ENCODE data around the gene ABHD11.
"Not testable (repeated sequence)": the region's sequence is repeated elsewhere in the genome, so short reads cannot be mapped to it uniquely, and the experiment has no call there.

The ABHD11 gene, protein sequence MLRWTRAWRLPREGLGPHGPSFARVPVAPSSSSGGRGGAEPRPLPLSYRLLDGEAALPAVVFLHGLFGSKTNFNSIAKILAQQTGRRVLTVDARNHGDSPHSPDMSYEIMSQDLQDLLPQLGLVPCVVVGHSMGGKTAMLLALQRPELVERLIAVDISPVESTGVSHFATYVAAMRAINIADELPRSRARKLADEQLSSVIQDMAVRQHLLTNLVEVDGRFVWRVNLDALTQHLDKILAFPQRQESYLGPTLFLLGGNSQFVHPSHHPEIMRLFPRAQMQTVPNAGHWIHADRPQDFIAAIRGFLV

DNA sequence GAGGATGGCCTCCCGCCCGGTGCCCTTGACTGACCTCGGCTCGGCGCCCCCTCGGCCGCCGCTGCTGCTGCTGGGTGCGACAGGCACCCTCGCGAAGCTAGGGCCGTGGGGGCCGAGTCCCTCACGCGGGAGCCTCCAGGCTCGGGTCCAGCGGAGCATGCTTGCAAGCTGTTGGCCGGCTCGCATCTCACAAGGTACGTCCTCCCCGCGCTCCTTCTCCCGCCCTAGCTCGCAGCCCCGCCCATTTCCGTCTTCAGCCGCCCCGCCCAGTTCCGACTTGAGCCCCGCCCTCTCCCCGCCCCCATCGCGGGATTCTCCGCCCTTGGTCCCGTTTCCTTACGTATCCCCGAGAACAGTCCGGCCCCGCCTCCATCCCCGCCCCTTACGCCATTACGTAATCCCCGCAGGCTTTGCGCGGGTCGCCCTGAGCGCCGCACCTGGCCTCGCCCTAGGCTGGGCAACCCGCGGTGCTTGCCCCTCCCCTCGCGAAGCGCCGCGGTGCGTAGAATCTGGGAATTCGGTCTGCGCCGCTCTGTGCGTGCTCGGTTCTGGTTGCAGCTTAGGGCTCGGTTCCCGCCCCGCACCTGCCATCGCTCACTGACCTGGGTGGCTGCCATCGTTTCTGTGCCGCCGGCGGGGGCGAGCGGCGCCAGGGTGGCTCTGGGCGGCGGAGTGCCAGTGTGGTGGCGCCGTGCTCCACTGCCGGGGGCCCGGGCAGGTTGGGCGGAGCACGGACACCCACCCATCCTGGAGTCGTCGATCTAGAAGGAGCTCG is at the start of gene ABHD11:
TSS of gene ABHD11 (minus strand) at position 191 of the 775 bp plus-strand sequence. CDS start at position 159, 32 bp downstream.
- Mint-ChIP-seq H3K9me3 (peaks cover 13% of the 10 kb centered on the region), H3K36me3 (ENCODE audit: low read depth) (peaks cover 38% of the 10 kb centered on the region), H3K27me3 (peaks cover 34% of the 10 kb centered on the region), H3K4me1 (ENCODE audit: low read depth) (peaks cover 39% of the 10 kb centered on the region), H3K27ac (peak within 1 kb of the TSS; percentile 96), H3K4me3 (peak within 1 kb of the TSS; percentile 97)
- intact Hi-C loops (cut with micrococcal nuclease): loop anchor here (2.0 to 5.0 kb wide), 2 partner anchors 56 to 344 kb away; partner anchors contain the start of genes BUD23, DNAJC30 and LIMK1

DNA sequence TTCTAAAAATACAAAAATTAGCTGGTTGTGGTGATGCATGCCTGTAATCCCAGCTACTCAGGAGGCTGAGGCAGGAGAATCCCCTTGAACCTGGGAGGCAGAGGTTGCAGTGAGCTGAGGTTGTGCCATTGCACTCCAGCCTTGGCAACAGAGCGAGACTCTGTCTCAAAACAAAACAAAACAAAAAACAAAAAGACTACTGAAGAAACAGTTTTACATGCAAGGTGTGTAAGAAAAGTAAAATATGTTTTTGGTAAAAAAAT is 49.1 kb upstream of the ABHD11 start:
- H3K4me1 Mint-ChIP-seq (ENCODE audit: low read depth); intact Hi-C loops (cut with micrococcal nuclease); H3K4me3 Mint-ChIP-seq; H3K36me3 Mint-ChIP-seq (ENCODE audit: low read depth); H3K27ac Mint-ChIP-seq; H3K9me3 Mint-ChIP-seq: not testable (repeated sequence)
- peaks cover 13% of the 10 kb centered on the region for H3K27me3 Mint-ChIP-seq

DNA sequence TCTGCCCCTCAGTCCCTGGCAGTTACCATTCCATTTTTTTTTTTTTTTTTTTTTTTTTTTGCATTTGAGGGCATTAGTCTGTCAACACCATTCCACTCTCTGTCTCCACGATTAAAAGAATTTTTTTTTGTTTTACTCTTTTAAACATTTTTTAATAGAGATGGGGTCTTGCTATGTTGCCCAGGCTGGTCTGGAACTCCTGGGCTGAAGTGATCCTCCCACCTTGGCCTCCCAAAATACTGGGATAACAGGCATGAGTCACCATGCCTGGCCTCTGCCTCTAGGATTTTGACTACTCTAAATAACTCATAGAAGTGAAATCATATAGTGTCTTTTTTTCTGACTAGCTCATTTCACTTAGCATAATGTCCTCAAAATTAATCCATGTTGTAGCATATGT is 48.0 kb upstream of the ABHD11 start:
- Mint-ChIP-seq H3K4me1 (ENCODE audit: low read depth) (no peaks in the 10 kb centered on the region), H3K4me3 (no peak overlapping the region), H3K27me3 (peaks cover 14% of the 10 kb centered on the region), H3K9me3 (peaks cover 3% of the 10 kb centered on the region), H3K27ac (no peak overlapping the region), H3K36me3 (ENCODE audit: low read depth) (no peaks in the 10 kb centered on the region)
- intact Hi-C loops (cut with micrococcal nuclease): no loop called here

DNA sequence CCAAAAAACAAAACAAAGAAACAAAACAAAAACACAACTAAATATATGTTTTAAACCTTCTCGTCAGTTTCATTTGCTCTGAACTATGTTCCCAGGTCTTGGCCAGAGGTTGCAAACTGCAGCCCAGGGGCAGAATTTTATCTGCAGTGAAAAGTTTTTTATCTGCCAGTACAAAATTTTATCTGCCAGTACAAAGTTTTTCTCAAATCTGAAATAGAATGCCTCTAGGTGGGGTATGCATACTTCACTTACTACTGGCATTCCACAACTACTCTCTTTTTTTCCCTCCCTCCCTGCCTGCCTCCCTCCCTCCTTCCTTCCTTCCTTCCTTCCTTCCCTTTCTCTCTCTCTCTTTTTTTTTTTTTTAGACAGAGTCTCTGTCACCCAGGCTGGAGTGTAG is 40.9 kb upstream of the ABHD11 start:
- no peaks in the 10 kb centered on the region for H3K36me3 Mint-ChIP-seq (ENCODE audit: low read depth)
- H3K9me3 Mint-ChIP-seq: peaks cover 9% of the 10 kb centered on the region
- H3K27me3 Mint-ChIP-seq: peaks cover 37% of the 10 kb centered on the region
- no peak overlapping the region for H3K4me3 Mint-ChIP-seq
- no peak overlapping the region for H3K27ac Mint-ChIP-seq
- H3K4me1 Mint-ChIP-seq (ENCODE audit: low read depth): peaks cover 18% of the 10 kb centered on the region
- intact Hi-C loops (cut with micrococcal nuclease): no loop called here

DNA sequence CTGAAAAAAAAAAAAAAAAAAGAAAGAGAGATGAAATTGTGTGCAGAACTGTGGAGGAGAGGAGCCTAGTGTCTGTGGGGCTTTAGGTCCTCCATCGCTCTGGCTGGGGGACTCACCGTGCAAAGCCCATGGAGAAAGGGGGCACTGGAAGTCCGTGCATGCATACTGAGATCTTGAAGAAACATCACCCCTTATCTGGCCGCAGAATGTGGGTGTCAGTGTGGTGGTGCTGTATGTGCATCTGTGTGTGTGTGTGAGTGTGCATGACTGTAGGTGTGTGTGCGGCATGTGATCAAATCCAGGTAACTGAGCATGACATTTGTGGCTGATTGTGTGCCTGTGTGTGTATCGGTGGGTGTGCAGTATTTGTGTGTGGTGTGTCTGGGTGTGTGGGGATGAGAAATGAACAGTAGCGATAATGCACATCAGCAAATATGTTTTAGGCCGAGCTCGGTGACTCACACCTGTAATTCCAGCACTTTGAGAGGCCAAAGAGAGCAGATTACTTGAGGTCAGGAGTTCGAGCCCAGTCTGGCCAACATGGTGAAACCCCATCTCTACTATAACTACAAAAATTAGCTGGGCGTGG is 40.3 kb upstream of the ABHD11 start:
- Mint-ChIP-seq H3K36me3 (ENCODE audit: low read depth) (no peaks in the 10 kb centered on the region), H3K9me3 (peaks cover 9% of the 10 kb centered on the region), H3K4me1 (ENCODE audit: low read depth) (peaks cover 24% of the 10 kb centered on the region), H3K27ac (no peak overlapping the region), H3K27me3 (peaks cover 42% of the 10 kb centered on the region), H3K4me3 (no peak overlapping the region)
- intact Hi-C loops (cut with micrococcal nuclease): no loop called here

DNA sequence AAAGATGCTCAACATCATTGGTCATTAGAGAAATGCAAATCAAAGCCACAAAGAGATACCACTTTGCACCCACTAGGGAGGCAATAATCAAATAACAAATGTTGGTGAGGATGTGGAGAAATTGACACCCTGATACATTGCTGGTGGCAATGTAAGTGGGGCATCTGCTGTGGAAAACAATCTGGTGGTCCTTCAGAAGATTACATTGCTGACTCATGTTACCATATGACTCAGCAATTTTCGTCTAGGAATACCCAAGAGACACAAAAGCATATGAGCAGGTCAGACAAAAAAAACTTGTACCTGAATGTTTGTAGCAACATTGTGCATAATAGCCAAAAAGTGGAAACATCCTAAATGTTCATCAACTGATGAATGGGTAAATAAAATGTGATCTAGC is 36.3 kb upstream of the ABHD11 start:
- H3K27me3 Mint-ChIP-seq: peaks cover 59% of the 10 kb centered on the region
- H3K4me1 Mint-ChIP-seq (ENCODE audit: low read depth): peaks cover 35% of the 10 kb centered on the region
- no peak overlapping the region for H3K4me3 Mint-ChIP-seq
- no peaks in the 10 kb centered on the region for H3K36me3 Mint-ChIP-seq (ENCODE audit: low read depth)
- H3K27ac Mint-ChIP-seq: no peak overlapping the region
- no peaks in the 10 kb centered on the region for H3K9me3 Mint-ChIP-seq
- intact Hi-C loops (cut with micrococcal nuclease): no loop called here

DNA sequence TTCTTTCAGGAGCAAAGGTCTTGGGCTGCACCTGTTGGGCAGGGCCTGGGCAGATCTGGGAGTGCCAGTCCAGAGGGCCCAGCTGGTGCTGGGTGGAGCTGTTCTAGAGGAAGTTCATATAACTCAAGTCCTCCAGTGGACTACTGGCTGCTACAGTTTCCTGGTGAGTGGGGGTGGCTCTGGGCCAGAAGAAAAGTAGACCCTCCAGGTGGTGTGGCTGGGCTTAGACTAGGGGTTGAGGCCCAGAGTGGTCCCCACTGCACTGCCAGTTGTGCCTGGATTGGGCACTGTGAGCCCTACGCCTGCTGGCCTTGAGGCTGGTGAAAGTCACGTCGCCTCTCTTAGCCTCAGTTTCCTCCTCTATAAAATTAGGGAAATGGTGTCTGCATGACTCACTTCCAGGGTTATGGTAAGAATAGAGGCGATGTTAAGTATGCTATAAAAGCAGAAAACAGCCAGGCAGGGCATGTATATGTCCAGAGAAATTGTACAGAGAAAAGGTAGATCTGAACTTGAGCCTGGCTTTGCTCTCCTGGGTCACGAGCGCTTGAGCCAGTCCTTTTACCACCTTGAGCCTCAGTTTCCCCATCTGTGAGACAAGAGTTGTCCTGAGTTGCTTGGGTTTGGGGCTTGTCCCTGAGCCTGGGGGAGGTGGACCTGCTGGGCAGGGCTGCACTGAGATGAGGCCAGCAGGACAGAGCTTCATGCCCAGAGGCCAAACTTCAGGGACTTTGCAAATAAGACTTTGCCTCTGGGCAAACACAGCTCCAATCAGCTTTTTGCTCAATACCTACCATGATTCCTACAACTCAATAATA is 35.3 kb upstream of the ABHD11 start:
- no peak overlapping the region for H3K4me3 Mint-ChIP-seq

DNA sequence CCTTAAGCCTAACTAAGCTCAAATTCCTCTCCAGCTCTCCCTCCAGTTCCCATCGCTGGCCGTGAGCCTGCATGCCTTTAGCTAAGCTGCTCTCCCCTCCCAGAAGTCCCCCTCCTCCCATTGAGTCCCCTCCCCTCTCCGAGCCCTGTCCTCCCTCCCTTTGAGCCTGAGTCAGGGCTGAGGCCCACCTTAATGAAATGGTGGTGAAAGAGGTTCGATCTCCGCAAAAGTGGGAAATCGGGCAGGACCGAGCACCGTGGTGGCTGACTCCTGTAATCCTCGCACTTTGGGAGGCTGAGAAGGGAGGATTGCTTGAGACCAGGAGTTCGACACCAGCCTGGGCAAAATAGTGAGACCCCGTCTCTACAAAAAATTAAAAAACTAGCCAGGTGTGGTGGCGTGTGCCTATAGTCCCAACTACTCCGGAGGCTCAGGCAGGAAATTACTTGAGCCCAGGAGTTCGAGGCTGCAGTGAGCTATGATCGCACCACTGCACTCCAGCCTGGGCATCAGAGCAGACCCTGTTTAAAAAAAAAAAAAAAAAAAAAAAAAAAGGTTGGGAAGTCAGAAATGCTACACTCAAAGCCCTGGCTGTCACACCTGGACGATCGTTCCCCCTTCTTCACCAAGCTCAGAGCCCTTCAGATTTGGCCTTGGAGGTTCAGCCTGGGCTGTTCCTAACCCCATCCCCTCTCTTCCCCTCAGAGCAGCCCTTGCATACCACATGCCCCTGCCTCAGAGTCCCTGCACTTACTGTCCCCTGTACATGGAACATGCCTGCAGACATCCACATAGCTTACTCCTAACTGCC is 32.5 kb upstream of the ABHD11 start:
- H3K27me3 Mint-ChIP-seq: peaks cover 72% of the 10 kb centered on the region
- H3K36me3 Mint-ChIP-seq (ENCODE audit: low read depth): no peaks in the 10 kb centered on the region
- no peak overlapping the region for H3K4me3 Mint-ChIP-seq
- H3K4me1 Mint-ChIP-seq (ENCODE audit: low read depth): peaks cover 28% of the 10 kb centered on the region
- no peaks in the 10 kb centered on the region for H3K9me3 Mint-ChIP-seq
- H3K27ac Mint-ChIP-seq: no peak overlapping the region
- intact Hi-C loops (cut with micrococcal nuclease): no loop called here

More for the DNA sequence above, 35.3 kb upstream of the ABHD11 start:
- Mint-ChIP-seq H3K9me3 (no peaks in the 10 kb centered on the region), H3K27me3 (peaks cover 63% of the 10 kb centered on the region), H3K36me3 (ENCODE audit: low read depth) (no peaks in the 10 kb centered on the region), H3K27ac (no peak overlapping the region), H3K4me1 (ENCODE audit: low read depth) (peaks cover 34% of the 10 kb centered on the region)
- intact Hi-C loops (cut with micrococcal nuclease): no loop called here

DNA sequence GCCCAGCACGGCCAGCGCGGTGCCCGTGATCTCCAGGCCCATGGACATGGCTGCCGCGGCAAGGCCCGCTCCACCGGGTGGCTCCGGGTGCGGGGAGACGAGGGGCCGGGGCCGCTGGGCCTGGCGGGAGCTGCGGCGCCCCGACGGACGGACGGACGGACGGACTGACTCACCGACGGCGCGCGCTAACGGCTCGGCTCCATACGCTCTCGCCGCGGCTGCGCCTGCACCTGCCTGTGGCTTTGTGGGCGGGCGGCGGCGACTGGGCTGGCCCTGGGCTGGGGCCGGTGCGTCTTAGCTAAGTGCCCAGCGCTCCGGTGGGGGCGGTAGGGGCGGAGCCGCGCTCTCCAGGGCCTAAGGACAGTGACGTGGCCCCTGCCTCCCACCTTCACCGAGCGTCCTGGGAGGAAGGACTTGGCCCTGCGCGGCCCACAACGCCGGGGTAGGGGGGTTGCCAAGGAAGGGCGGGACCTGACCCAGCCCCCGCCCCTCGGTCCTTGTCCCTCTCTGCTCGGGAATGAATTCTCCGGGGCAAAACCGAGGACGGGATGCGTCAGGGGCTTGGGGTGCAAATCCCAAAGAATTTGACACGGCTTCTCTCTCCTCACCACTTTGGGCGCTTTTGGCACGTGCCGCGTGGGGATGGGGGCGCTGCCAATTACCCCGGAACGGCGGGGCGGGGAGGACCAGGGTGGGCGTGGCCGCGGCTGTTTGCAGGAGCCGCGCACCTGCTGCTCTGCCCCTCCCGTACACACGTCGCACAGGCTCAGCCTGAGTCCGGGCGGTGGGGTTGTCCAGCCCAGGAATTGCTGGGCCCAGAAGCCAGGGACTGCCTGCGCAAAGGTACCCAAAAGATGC is 31.6 kb upstream of the ABHD11 start, which contains the start of gene CLDN3:
TSS of gene CLDN3 (minus strand) at position 269 of the 858 bp plus-strand sequence. CDS start at position 48, 221 bp downstream.
- Mint-ChIP-seq H3K27me3 (peaks cover 76% of the 10 kb centered on the region), H3K27ac (no peak within 1 kb of the TSS), H3K9me3 (no peaks in the 10 kb centered on the region), H3K4me1 (ENCODE audit: low read depth) (peaks cover 28% of the 10 kb centered on the region), H3K4me3 (peak within 1 kb of the TSS; percentile 21), H3K36me3 (ENCODE audit: low read depth) (no peaks in the 10 kb centered on the region)
- intact Hi-C loops (cut with micrococcal nuclease): no loop called here

DNA sequence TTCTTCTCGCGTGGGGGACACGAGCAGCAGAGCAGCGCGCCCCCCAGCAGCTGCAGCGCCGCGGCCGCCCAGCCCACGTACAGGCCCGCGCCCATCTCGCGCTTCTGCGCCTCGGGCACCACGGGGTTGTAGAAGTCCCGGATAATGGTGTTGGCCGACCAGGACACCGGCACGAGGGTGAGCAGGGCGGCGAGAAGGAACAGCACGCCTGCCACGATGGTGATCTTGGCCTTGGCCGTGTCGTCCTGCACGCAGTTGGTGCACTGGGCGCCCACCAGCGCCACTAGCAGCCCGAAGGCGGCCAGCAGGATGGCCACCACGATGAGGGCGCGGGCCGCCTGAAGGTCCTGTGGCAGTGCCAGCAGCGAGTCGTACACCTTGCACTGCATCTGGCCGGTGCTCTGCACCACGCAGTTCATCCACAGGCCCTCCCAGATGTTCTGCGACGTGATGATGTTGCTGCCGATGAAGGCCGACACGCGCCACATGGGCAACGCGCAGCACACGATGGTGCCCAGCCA is 30.9 kb upstream of the ABHD11 start:
- Mint-ChIP-seq H3K9me3 (no peaks in the 10 kb centered on the region), H3K27ac (no peak overlapping the region), H3K36me3 (ENCODE audit: low read depth) (no peaks in the 10 kb centered on the region), H3K27me3 (peaks cover 74% of the 10 kb centered on the region), H3K4me3 (peak overlapping the region; percentile 21), H3K4me1 (ENCODE audit: low read depth) (peaks cover 25% of the 10 kb centered on the region)
- intact Hi-C loops (cut with micrococcal nuclease): no loop called here

DNA sequence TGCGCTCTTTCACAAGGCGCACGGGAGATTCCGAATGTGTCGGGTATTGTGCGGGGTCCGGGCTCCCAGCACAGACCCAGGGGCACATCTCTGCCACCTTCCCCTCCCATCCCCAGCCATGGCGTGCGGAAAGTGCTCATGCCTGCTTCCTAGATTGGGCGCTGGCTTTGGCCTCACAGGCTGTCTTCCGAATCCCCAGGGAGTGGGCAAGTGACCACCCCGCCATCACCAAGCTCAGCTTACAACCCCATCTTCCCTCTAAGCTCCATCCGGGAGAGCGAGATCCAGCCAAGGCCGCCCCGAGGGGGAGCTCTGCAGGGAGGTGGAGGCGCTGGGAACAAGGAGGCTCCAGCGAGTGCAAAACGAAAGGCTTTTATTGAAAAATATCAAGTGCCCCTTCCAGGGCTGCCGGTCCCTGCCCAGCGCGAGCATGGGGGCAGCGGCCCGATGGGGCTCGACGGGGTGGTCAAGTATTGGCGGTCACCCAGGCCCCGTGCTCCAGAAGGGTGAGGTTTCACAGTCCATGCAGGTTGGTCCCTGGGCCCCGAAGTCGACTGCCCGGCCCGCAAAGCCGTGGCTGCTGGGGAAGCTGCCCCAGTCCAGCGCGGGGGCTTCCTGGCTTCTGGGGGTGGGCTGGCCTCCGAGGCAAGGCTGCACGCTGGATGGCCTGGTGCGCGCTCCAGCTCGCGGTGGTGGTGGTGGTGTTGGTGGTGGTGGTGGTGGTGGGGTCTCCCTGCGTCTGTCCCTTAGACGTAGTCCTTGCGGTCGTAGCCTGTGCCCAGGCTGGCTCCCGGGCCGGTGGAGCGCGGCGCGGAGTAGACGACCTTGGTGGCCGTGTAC is 30.3 kb upstream of the ABHD11 start:
- Mint-ChIP-seq H3K9me3 (no peaks in the 10 kb centered on the region), H3K4me1 (ENCODE audit: low read depth) (peaks cover 19% of the 10 kb centered on the region), H3K36me3 (ENCODE audit: low read depth) (no peaks in the 10 kb centered on the region), H3K27ac (no peak overlapping the region), H3K4me3 (no peak overlapping the region), H3K27me3 (peaks cover 69% of the 10 kb centered on the region)
- intact Hi-C loops (cut with micrococcal nuclease): no loop called here
